ENCODE measurements around the gene NLGN1.

- no peak for TF ChIP-seq GATA2 (IDR thresholded peaks at IDR 0.05; ENCODE audit: low read depth, low read length)
- TF ChIP-seq GATA3 (IDR thresholded peaks at IDR 0.05; ENCODE audit: low read depth, low read length) = no peak
Measured at GRCh38 chr3:173753593-173753992, 356.0 kb downstream of the NLGN1 start.

Measured in SH-SY5Y (cell line).